DMS153 treated with DMSO at 0.1 percent for 48 hours (cell line): ENCODE data around the gene FIGLA.
"Not testable (repeated sequence)": the region's sequence is repeated elsewhere in the genome, so short reads cannot be mapped to it uniquely, and the experiment has no call there.

Experiments used
- DNase-seq: peaks from one replicate; lab custom pipeline; 2025; ENCODE audit not compliant: unreplicated experiment; lab: John Stamatoyannopoulos, UW

FIGLA gene

DNA sequence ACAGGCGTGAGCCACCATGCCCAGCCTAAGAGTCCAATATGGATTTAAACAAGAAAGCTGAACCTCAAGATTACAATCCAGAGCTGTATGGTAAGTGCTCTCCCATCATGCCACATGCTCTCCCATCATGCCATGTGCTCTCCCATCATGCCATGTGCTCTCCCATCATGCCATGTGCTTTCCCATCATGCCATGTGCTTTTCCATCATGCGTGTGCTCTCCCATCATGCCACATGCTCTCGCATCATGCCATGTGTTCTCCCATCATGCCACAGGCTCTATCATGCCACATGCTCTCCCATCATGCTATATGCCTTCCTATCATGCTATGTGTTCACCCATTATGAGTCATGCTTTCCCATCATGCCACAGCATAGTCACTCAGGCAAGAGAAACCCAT is 43.2 kb downstream of the FIGLA start:
- DNase-seq, result no peak

DNA sequence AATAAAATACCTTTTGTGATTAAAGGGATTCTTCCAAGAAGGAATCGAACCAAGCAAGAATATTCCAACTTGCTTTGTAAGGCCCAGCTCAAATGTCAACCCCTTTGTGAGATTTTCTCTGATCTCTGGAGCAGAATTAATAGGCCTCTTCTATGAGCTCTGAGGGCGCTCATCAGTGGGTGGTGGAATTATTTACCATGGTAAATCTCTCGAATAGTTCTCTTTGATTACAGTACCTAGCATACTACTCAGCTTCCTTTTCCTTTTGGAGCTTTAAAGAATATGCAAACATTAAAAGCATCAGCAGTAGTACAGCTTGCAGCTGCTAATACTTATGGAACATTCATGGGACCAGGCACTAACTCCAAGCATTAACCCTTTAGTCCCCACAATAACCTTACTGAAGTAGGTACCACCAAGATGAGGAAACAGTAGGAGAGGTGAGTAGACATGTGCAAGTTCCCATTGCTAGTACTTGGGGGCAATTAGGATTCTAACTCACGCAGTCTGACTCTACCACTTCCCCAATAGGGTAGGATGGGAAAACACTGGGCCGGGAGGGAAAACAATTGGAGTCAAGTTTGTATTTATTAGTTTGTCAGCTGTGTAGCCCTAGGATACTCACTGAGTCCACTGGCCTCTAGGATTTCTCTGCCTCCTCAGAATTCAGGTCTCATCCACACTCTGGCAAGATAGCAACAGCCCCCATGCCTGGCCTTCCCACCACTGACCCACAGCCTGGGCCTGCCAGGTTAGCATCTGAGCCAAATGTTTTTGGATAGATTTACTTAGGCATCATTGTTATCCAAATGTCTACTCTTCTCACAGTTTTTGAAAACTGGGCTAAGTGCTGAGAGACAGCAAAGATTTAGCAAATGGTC is 44.1 kb downstream of the FIGLA start:
- DNase-seq, result no peak

GRCh38 chr2:70745276-70745825 is 45.1 kb downstream of the FIGLA start:
- DNase-seq, result no peak

GRCh38 chr2:70744397-70744796 is 46.0 kb downstream of the FIGLA start:
- no peak for DNase-seq

DNA sequence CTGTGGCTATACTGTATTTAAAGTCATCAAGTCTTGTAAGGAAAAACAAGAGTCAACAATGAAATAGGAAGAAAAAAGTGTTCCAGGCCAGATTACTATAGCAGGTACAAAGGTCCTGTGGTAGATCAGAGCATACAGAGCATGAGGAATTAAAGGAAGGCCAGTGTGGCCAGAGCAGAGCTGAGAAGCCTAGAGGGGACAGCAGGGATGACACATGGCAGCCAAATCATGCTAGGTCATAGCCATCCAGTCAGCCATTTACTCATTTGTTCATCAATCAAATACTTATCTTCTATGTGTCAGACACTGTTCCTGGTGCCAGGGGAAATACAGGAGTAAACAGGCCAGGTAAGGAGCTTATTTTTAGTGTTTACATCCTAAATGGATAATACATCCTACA is 46.8 kb downstream of the FIGLA start:
- no peak for DNase-seq

DNA sequence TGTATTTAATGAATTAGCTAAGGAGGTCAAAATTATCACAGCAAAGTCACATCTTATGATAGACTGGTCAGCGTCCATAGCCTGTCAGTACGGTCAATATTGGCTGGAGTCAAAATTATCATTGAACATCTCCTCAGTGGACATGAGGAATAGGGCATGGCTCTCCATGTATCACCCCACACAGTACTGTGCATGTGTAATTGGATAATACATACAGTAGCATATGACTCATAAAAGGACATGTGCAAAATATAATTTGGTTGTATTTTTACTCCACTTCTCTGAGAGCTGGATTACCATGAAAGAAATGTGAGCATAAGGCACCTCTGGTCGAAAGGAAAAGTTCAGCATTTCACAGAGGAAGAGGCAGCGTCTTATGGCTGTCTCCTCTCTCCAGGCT is 47.4 kb downstream of the FIGLA start:
- no peak for DNase-seq

DNA sequence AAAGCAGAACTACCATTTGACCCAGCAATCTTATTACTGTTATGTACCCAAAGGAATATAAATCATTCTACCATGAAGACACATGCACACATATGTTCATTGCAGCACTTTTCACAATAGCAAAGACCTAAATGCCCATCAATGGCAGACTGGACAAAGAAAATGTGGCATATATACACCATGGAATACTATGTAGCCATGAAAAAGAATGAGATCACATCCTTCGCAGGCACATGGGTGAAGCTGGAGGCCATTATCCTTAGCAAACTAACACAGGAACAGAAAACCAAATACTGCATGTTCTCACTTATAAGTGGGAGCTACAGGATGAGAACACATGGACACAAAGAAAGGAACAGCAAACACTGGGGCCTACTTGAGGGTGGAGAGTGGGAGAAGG is 51.0 kb downstream of the FIGLA start:
- DNase-seq, result not testable (repeated sequence)

DNA sequence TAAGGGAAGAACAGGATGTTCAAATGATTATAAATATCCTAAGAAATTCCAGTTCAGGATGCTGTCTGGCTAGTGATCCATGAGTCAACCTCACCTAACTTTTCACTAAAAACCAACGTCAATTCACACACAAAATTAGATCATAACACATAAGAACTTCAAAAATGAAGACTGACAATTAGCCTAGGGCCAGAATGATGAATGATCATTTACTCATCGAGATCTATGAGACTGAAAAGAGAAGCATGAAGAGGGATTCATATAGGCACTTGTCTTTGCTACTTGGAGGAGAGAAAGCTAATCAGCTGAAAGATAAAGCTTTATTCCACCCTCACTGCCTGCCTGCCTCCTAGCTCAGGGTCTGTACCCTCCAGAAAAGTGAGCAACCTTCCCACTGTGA is 52.3 kb downstream of the FIGLA start:
- no peak for DNase-seq

- DNase-seq, result no peak
These were observed 55.4 kb downstream of the FIGLA start for GRCh38 chr2:70735071-70735470.

- no peak for DNase-seq
These were observed 56.7 kb downstream of the FIGLA start for GRCh38 chr2:70733646-70734180.

DNA sequence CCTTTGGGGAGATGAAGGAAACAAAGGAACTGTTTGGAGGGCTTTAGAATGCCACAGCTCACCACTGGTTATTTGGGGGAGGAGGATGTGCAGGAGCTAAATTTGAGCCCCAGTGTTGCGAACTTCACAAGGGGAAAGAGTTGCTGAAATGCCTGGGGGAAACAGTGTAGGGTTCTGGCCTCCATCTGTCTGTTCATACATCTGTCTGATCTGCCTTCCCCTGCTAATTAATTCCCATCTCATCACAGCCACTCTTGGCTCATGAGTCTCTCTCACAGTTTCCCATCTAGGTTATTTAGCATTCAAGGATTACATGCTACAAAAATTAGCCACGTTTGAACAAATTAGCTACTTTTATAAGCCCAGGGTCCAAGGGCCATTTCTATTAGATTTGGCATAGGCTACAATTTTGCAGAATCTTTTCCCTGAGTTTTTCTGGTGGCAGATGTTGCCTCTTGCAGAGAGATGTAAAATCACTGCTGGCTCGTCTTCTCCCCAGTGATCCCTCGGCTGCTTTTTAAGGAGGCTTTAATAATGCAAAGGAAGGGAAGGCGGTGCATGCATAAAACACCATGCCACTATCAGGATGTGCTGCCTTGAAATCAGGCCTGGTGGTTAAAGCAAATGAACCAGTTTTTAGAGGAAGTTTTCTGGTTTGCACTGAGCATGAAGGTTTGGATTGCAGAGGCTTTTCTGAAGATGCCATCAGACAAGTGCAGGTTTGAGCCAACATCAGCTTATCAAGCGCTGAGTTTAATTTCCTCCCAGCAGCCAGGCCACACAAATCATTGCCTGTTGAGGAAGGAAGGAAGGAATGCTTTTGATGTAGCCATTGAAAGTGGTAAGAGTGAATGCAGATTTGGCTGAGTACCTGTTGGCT is 57.4 kb downstream of the FIGLA start:
- no peak for DNase-seq

GRCh38 chr2:70730730-70731129 is 59.7 kb downstream of the FIGLA start:
- no peak for DNase-seq

- DNase-seq, result no peak
These were observed 60.8 kb downstream of the FIGLA start for GRCh38 chr2:70729647-70730046.

DNA sequence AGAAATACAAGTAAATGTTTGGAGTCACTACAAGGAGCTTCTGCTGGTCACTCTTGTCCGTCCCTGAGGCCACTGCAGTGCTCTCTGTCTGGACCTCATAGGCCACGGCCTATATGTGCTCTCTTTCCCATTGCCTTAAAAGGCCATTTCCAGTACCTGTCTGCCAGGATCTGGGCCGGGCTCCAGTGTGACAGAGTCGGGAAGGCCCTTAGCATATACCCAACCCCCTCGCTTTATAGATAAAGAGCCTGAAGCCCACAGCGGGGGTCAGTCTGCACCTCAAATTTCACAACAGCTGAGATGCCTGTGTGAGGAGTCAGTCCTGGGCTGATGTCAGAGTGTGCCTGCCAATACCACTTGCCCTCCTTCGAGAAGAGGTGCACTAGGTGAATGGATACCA is 62.3 kb downstream of the FIGLA start:
- no peak for DNase-seq
